ENCODE results near the gene TUBA4B.

TUBA4B gene

GRCh38 chr2:219229305-219230058 lies 23.6 kb upstream of the TUBA4B start, which contains the start of the genes ANKZF1 and ATG9A:
TSS of gene ANKZF1 (plus strand) at chr2:219229806. CDS start at chr2:219230258, 452 bp downstream.
TSS of gene ATG9A (minus strand) at chr2:219229636. CDS start at chr2:219228024, 1,612 bp downstream.
- ATAC-seq, result peak; percentile 97
- DNase-seq, result peak; percentile 97 to 99
- Mint-ChIP-seq H3K4me3 (peak within 1 kb of the TSS; percentile 93 to 100), H3K9me3 (no peaks in the 10 kb centered on the region), H3K27me3 (no peaks in the 10 kb centered on the region), H3K4me1 (peaks cover 65% of the 10 kb centered on the region), H3K27ac (peak within 1 kb of the TSS; percentile 97 to 99)

DNA sequence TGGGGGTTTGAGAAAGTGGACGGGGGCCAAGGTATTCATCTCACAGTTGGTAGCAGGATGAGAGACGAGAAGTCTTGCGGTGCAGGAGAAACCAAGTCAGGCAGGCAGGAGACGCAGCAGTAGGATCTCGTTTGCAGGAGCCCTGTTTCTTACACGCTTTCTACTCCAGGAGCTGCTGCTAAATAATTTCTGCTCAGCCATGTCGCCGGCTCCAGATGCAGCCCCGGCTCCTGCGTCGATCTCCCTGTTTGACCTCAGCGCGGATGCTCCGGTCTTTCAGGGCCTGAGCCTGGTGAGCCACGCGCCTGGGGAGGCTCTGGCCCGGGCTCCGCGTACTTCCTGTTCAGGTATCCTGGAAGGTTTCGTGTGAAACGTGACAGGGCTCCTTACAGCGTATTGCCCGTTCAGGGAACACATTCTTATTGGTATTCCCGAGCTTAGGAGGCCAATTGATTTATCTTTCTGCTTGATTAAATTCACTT lies 22.9 kb upstream of the TUBA4B start:
- ATAC-seq, result peak; percentile 40
- Mint-ChIP-seq H3K4me1 (peaks cover 69% of the 10 kb centered on the region), H3K4me3 (peak overlapping the region; percentile 93 to 100), H3K27me3 (no peaks in the 10 kb centered on the region), H3K27ac (peak overlapping the region; percentile 97 to 99), H3K9me3 (no peaks in the 10 kb centered on the region)
- DNase-seq, result peak; percentile 46 to 63

DNA sequence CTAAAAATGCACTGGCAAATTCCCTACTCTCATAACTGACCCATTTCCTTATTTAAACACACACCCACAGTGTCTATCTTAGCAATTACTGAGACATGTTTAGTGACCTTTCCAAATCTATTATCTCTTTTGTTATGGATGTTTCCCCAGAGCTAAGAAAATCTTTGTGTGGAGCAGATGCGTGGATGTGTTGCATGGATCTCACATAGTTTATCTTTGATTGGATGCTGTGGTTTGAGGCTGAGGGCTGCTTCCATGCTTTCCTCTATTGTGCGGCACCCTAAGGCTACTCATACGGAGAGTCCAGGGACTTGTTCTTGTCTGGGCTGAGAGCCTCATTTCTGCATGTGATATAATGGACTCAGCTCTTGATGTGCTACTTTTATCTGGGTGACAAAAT lies 18.7 kb upstream of the TUBA4B start:
- no peak overlapping the region for H3K4me3 Mint-ChIP-seq
- H3K9me3 Mint-ChIP-seq, result no peaks in the 10 kb centered on the region
- no peak overlapping the region for H3K27ac Mint-ChIP-seq
- H3K27me3 Mint-ChIP-seq, result no peaks in the 10 kb centered on the region
- DNase-seq (no peak), ATAC-seq (no peak)
- peaks cover 48% of the 10 kb centered on the region for H3K4me1 Mint-ChIP-seq

- H3K27ac Mint-ChIP-seq, result peak overlapping the region; percentile 46 to 55
- no peaks in the 10 kb centered on the region for H3K27me3 Mint-ChIP-seq
- ATAC-seq (no peak), DNase-seq (no peak)
- H3K9me3 Mint-ChIP-seq, result no peaks in the 10 kb centered on the region
- H3K4me1 Mint-ChIP-seq, result peaks cover 46% of the 10 kb centered on the region
- H3K4me3 Mint-ChIP-seq, result peak overlapping the region in 1 of 2 donors; percentile 72
These were observed 9.7 kb upstream of the TUBA4B start for GRCh38 chr2:219243291-219243761.

DNA sequence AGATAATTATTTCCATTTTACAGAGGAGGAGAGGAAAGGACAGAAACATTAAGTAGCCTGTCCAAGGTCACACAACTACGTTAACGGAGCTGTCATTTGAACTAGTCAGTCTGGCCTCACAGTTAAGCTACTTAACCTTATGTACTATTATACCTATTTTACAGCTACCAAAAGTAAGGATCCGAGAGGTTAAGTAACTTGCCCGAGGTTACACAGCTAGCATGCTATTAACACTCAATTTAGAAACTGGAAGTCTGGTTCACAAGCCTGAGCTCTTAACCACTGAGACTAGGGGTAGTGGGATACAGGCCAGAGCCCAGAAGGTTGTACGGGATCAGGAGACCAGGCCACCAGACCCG lies 8.3 kb upstream of the TUBA4B start:
- peak overlapping the region; percentile 97 to 98 for H3K27ac Mint-ChIP-seq
- no peaks in the 10 kb centered on the region for H3K9me3 Mint-ChIP-seq
- ATAC-seq, result no peak
- peak overlapping the region; percentile 96 to 98 for H3K4me3 Mint-ChIP-seq
- H3K27me3 Mint-ChIP-seq, result no peaks in the 10 kb centered on the region
- no peak for DNase-seq
- H3K4me1 Mint-ChIP-seq, result peaks cover 61% of the 10 kb centered on the region

DNA sequence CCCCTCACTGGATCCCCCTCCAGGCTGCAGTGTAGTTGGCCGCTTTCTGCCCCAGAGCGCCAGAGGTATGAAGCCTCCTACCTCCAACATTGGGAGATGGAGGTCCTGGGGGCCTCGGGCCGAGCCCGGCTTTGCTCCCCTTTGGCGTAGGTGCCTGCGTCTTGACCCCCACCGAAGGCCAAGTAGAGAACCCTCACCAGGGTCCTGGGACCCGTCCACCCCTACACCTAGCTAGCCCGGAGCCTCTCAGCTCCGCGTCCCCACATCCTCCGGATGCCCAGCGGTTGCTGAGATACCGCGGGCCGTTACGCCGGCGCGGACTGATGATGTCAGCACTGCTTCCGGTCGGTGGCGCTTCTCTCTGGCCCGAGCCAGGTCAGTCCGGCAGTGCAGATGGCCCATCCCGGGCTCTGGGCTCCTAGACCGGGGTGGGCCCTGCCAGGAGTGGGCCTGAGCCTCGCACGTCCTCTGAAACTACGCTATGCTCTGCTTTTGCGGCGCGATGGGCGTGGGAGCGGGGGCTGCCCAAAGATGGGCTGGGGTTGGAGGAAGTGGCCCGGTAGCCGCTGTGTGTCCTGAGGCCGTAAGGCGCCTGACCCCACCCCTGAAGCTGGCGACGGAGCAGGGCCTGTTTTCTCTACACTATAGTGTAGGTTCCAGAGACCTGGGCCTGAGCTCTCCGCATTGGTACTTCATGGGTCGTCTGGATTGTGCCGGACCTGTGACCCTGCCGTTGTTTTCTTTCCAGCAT lies 7.7 kb upstream of the TUBA4B start, which contains the start of the genes GLB1L and STK16:
Gene GLB1L, minus strand, starts transcription at position 297 of the 751 bp plus-strand sequence. CDS start 1,871 bp downstream, outside the sequence.
Gene STK16, plus strand, starts transcription at position 332 of the 751 bp plus-strand sequence. CDS start 521 bp downstream, outside the sequence.
- peak within 1 kb of the TSS; percentile 97 to 98 for H3K27ac Mint-ChIP-seq
- no peaks in the 10 kb centered on the region for H3K27me3 Mint-ChIP-seq
- peak within 1 kb of the TSS; percentile 96 to 98 for H3K4me3 Mint-ChIP-seq
- peak; percentile 77 for ATAC-seq
- DNase-seq, result peak; percentile 86 to 90
- H3K4me1 Mint-ChIP-seq, result peaks cover 66% of the 10 kb centered on the region
- no peaks in the 10 kb centered on the region for H3K9me3 Mint-ChIP-seq

GRCh38 chr2:219245899-219246230 lies 7.2 kb upstream of the TUBA4B start:
- DNase-seq (no peak), ATAC-seq (no peak)
- H3K4me3 Mint-ChIP-seq, result peak overlapping the region; percentile 96 to 98

DNA sequence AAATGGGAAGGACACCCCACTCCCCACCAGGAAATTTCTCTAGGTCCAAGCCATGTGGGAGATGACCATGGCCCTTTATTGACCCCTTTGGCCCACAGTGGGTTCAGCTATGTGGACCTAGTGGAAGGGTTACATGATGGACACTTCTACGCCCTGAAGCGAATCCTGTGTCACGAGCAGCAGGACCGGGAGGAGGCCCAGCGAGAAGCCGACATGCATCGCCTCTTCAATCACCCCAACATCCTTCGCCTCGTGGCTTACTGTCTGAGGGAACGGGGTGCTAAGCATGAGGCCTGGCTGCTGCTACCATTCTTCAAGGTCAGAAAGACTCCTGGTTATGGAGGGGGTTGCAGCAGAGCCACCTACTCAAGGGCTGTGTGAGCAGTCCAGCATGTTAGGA lies 6.5 kb upstream of the TUBA4B start:
- no peaks in the 10 kb centered on the region for H3K9me3 Mint-ChIP-seq
- H3K4me1 Mint-ChIP-seq, result peaks cover 79% of the 10 kb centered on the region
- H3K27ac Mint-ChIP-seq, result peak overlapping the region; percentile 35 to 98
- DNase-seq (no peak), ATAC-seq (no peak)
- H3K27me3 Mint-ChIP-seq, result no peaks in the 10 kb centered on the region
- peak overlapping the region; percentile 68 to 79 for H3K4me3 Mint-ChIP-seq

More at GRCh38 chr2:219245899-219246230, 7.2 kb upstream of the TUBA4B start:
- Mint-ChIP-seq H3K27ac (peak overlapping the region; percentile 97 to 98), H3K27me3 (no peaks in the 10 kb centered on the region), H3K9me3 (no peaks in the 10 kb centered on the region), H3K4me1 (peaks cover 72% of the 10 kb centered on the region)

GRCh38 chr2:219247678-219248642 lies 5.1 kb upstream of the TUBA4B start:
- no peaks in the 10 kb centered on the region for H3K9me3 Mint-ChIP-seq

DNA sequence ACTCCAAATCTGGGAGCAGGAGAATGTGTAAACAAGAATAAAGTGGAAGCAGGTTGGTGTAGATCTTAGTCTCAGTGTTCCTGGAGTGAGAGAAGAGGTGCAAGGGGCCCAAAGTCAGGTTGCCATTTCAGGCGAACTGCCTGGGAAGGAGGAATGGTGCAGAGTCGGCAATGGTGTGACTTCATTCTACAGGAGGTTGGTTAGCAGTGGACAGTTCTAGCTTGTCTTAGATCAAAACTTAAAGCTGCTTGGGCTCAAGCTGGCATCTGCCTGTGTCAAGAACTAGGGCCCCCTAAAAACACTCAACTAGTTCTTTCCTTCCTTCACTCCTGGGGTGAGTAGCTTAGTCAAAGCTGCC lies 4.2 kb upstream of the TUBA4B start:
- Mint-ChIP-seq H3K27ac (peak overlapping the region; percentile 0 to 84), H3K4me3 (peak overlapping the region; percentile 76 to 82), H3K27me3 (no peaks in the 10 kb centered on the region), H3K4me1 (peaks cover 78% of the 10 kb centered on the region), H3K9me3 (no peaks in the 10 kb centered on the region)
- ATAC-seq, result no peak
- no peak for DNase-seq

More at GRCh38 chr2:219247678-219248642, 5.1 kb upstream of the TUBA4B start:
- DNase-seq (peak; percentile 50 to 81), ATAC-seq (peak; percentile 83)
- Mint-ChIP-seq H3K4me3 (peak overlapping the region; percentile 68 to 79), H3K27me3 (no peaks in the 10 kb centered on the region), H3K4me1 (peaks cover 86% of the 10 kb centered on the region), H3K27ac (peak overlapping the region; percentile 25 to 59)

GRCh38 chr2:219249203-219249980 lies 3.7 kb upstream of the TUBA4B start:
- Mint-ChIP-seq H3K9me3 (no peaks in the 10 kb centered on the region), H3K4me1 (peaks cover 77% of the 10 kb centered on the region), H3K27ac (peak overlapping the region; percentile 69 to 84), H3K4me3 (peak overlapping the region; percentile 76 to 82), H3K27me3 (no peaks in the 10 kb centered on the region)
- peak; percentile 27 to 41 for DNase-seq
- no peak for ATAC-seq

DNA sequence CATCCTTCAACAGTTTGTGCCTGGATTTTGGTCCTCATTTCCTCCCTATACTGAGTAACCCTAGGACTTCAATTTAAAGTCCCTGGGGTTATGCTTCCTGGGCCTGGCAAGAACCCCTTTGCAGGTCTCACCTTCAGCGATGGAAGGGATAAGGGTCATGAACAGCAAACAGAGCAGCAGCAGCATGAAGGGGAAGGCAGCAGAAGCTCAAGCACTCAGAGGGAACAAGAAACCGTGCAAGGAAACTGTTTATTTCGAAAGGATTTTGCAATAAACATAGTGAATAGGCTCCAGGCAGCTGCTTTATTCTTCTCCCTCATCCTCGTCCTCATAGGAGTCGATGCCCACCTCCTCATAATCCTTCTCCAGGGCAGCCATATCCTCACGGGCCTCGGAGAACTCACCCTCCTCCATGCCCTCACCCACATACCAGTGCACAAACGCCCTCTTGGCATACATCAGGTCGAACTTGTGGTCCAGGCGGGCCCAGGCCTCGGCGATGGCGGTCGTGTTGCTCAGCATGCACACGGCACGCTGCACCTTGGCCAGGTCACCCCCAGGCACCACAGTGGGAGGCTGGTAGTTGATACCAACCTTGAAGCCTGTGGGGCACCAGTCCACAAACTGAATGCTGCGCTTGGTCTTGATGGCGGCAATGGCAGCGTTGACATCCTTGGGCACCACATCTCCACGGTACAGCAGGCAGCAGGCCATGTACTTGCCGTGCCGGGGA lies 2.8 kb upstream of the TUBA4B start:
- DNase-seq (no peak), ATAC-seq (no peak)
- peak overlapping the region; percentile 76 to 82 for H3K4me3 Mint-ChIP-seq
- H3K9me3 Mint-ChIP-seq, result no peaks in the 10 kb centered on the region
- no peak overlapping the region for H3K27ac Mint-ChIP-seq
- peaks cover 78% of the 10 kb centered on the region for H3K4me1 Mint-ChIP-seq
- no peaks in the 10 kb centered on the region for H3K27me3 Mint-ChIP-seq

GRCh38 chr2:219251656-219252055 lies 1.4 kb upstream of the TUBA4B start:
- no peak for ATAC-seq
- H3K4me1 Mint-ChIP-seq, result peaks cover 82% of the 10 kb centered on the region
- H3K27me3 Mint-ChIP-seq, result no peaks in the 10 kb centered on the region
- no peaks in the 10 kb centered on the region for H3K9me3 Mint-ChIP-seq
- DNase-seq, result no peak
- peak overlapping the region in 1 of 2 donors; percentile 8 for H3K27ac Mint-ChIP-seq
- peak overlapping the region; percentile 71 to 84 for H3K4me3 Mint-ChIP-seq

All from stimulated activated naive CD8-positive, alpha-beta T cell treated with anti-CD3 and anti-CD28 coated beads, Interleukin-15, amount 100 ng/mL, for 72 hours (primary cell).